ENCODE results near the gene TASP1.
A peak's percentile ranks its signal among the peaks of the same experiment; 100 is the strongest.

TASP1 gene

GRCh38 chr20:13571662-13572061 is 67.1 kb downstream of the TASP1 start:
- DNase-seq (ENCODE audit: low read depth) = no peak

- no peak for DNase-seq (ENCODE audit: low read depth)
Observed at GRCh38 chr20:13567663-13568062, 71.1 kb downstream of the TASP1 start.

- no peak for DNase-seq (ENCODE audit: low read depth)
Observed at GRCh38 chr20:13563854-13564253, 74.9 kb downstream of the TASP1 start.

- DNase-seq (ENCODE audit: low read depth) = no peak
Observed at GRCh38 chr20:13554706-13555105, 84.0 kb downstream of the TASP1 start.

- DNase-seq (ENCODE audit: low read depth) = no peak
Observed at GRCh38 chr20:13554076-13554475, 84.7 kb downstream of the TASP1 start.

- DNase-seq (ENCODE audit: low read depth) = no peak
Observed at GRCh38 chr20:13552061-13552460, 86.7 kb downstream of the TASP1 start.

GRCh38 chr20:13549451-13549850 is 89.3 kb downstream of the TASP1 start:
- no peak for DNase-seq (ENCODE audit: low read depth)

- DNase-seq (ENCODE audit: low read depth) = peak; percentile 58
Observed at GRCh38 chr20:13546497-13547131, 92.1 kb downstream of the TASP1 start.

- no peak for DNase-seq (ENCODE audit: low read depth)
Observed at GRCh38 chr20:13545790-13546189, 92.9 kb downstream of the TASP1 start.

- DNase-seq (ENCODE audit: low read depth) = no peak
Observed at GRCh38 chr20:13543783-13544182, 94.9 kb downstream of the TASP1 start.

GRCh38 chr20:13535627-13536026 is 103.1 kb downstream of the TASP1 start:
- no peak for DNase-seq (ENCODE audit: low read depth)

- no peak for DNase-seq (ENCODE audit: low read depth)
Observed at GRCh38 chr20:13533946-13534345, 104.8 kb downstream of the TASP1 start.

- DNase-seq (ENCODE audit: low read depth) = no peak
Observed at GRCh38 chr20:13530146-13530545, 108.6 kb downstream of the TASP1 start.

GRCh38 chr20:13526551-13526950 is 112.2 kb downstream of the TASP1 start:
- no peak for DNase-seq (ENCODE audit: low read depth)

- DNase-seq (ENCODE audit: low read depth) = no peak
Observed at GRCh38 chr20:13525225-13525940, 113.3 kb downstream of the TASP1 start.

GRCh38 chr20:13524339-13524738 is 114.4 kb downstream of the TASP1 start:
- DNase-seq (ENCODE audit: low read depth) = no peak

GRCh38 chr20:13517831-13518230 is 120.9 kb downstream of the TASP1 start:
- DNase-seq (ENCODE audit: low read depth) = no peak

GRCh38 chr20:13515796-13516558 is 122.8 kb downstream of the TASP1 start:
- no peak for DNase-seq (ENCODE audit: low read depth)

GRCh38 chr20:13515291-13515690 is 123.4 kb downstream of the TASP1 start:
- no peak for DNase-seq (ENCODE audit: low read depth)

GRCh38 chr20:13510837-13511488 is 127.8 kb downstream of the TASP1 start:
- DNase-seq (ENCODE audit: low read depth) = no peak

- no peak for DNase-seq (ENCODE audit: low read depth)
Observed at GRCh38 chr20:13507646-13508045, 131.1 kb downstream of the TASP1 start.

- DNase-seq (ENCODE audit: low read depth) = no peak
Observed at GRCh38 chr20:13501500-13501899, 137.2 kb downstream of the TASP1 start.

GRCh38 chr20:13494019-13494418 is 144.7 kb downstream of the TASP1 start:
- no peak for DNase-seq (ENCODE audit: low read depth)
